ENCODE measurements around the gene MVD. TPM values are rescaled to one million over a fixed set of nuclear protein-coding genes. Genes with fewer than 3 reads are reported as not detected.

MVD gene
- total and polyA plus RNA-seq, 2 of the 13 experiments (the other 11 are each of a cell fraction or from before 2014, with no cell fraction given) = 28.1 to 187 TPM

- TF ChIP-seq KDM5A (IDR thresholded peaks at IDR 0.05; ENCODE audit: borderline replicate concordance, low read length) (peak; percentile 85), U2AF1 (optimal IDR thresholded peaks at IDR 0.05; ENCODE audit: low read depth, low read length) (no peak), U2AF2 (IDR thresholded peaks at IDR 0.05; ENCODE audit: low read depth, low read length) (no peak), MED13 (CRISPR knock-in tag; IDR thresholded peaks at IDR 0.05) (peak; percentile 37; the same call in 1 of the 2 replicates), TSC22D2 (CRISPR knock-in tag; IDR thresholded peaks at IDR 0.05; ENCODE audit: borderline replicate concordance) (peak; percentile 96; the same call in 1 of the 2 replicates), ETV6 (CRISPR knock-in tag; conservative IDR thresholded peaks at IDR 0.05) (no peak; the same call in 1 of the 2 replicates), NR3C1 (CRISPR knock-in tag; IDR thresholded peaks at IDR 0.05) (no peak), CREM (IDR thresholded peaks at IDR 0.05) (peak; percentile 91), CREM (CRISPR knock-in tag; IDR thresholded peaks at IDR 0.05) (peak; percentile 50; the same call in 1 of the 2 replicates), HMG20B (CRISPR knock-in tag; conservative IDR thresholded peaks at IDR 0.05) (0 out of 2 replicates have a peak, but pooled peaks have one; percentile 39), ZNF468 (CRISPR knock-in tag; IDR thresholded peaks at IDR 0.05) (no peak), PLSCR1 (CRISPR knock-in tag; IDR thresholded peaks at IDR 0.05; ENCODE audit: borderline replicate concordance) (peak; percentile 52; the same call in 1 of the 2 replicates), ZBTB26 (CRISPR knock-in tag; IDR thresholded peaks at IDR 0.05; ENCODE audit: borderline replicate concordance) (no peak; the same call in 1 of the 2 replicates), ZNF644 (CRISPR knock-in tag; IDR thresholded peaks at IDR 0.05; ENCODE audit: low read depth) (no peak), EEA1 (CRISPR knock-in tag; IDR thresholded peaks at IDR 0.05; ENCODE audit: borderline replicate concordance) (peak; percentile 66), ISX (CRISPR knock-in tag; conservative IDR thresholded peaks at IDR 0.05) (no peak), ZNF282 (IDR thresholded peaks at IDR 0.05; ENCODE audit: partially characterized antibody) (no peak), ZNF232 (CRISPR knock-in tag; IDR thresholded peaks at IDR 0.05; ENCODE audit: borderline replicate concordance) (peak; percentile 67), MIER2 (CRISPR knock-in tag; IDR thresholded peaks at IDR 0.05) (peak; percentile 61), DZIP1 (CRISPR knock-in tag; IDR thresholded peaks at IDR 0.05) (no peak), ZNF781 (CRISPR knock-in tag; IDR thresholded peaks at IDR 0.05; ENCODE audit: borderline replicate concordance, not compliant biosample characterization) (peak; percentile 84)
Measured at GRCh38 chr16:88662843-88663606, at the start of gene MVD (continued).

All from HepG2 (cell line).